Mesodermal cell (in vitro differentiated cells): ENCODE data around the gene RNF152.
A peak's percentile ranks its signal among the peaks of the same experiment; 100 is the strongest.

Experiments used
- H3K27ac ChIP-seq: 2 replicates; pipeline ENCODE4 v1.7.0; 2013; ENCODE audit warnings: mild to moderate bottlenecking, low read depth, low read length, moderate library complexity; ENCODE audit not compliant: severe bottlenecking
- H3K36me3 ChIP-seq: 2 replicates; pipeline ENCODE4 v1.7.1; 2013; ENCODE audit warnings: mild to moderate bottlenecking, low read length, moderate library complexity; ENCODE audit not compliant: control insufficient read depth, insufficient read depth
- H3K4me1 ChIP-seq: one replicate; pipeline ENCODE4 v1.7.1; 2013; ENCODE audit warnings: mild to moderate bottlenecking, low read length; ENCODE audit not compliant: insufficient read depth, control insufficient read depth, poor library complexity, severe bottlenecking
- H3K4me3 ChIP-seq: 2 replicates; pipeline ENCODE4 v1.7.0; 2013; ENCODE audit warnings: low read length, control low read depth, mild to moderate bottlenecking; ENCODE audit not compliant: insufficient read depth, poor library complexity, severe bottlenecking; ENCODE audit errors: extremely low read depth
- H3K9me3 ChIP-seq: 2 replicates; pipeline ENCODE4 v1.7.1; 2013; ENCODE audit warnings: mild to moderate bottlenecking, low read length, moderate library complexity; ENCODE audit not compliant: control insufficient read depth
- WGBS, 2 experiments: methylation state at CpG; one replicate each; pipeline ENCODE4 v1.1.5; 2013; ENCODE audit warnings: missing lambda C conversion rate in 2 of 2; ENCODE audit not compliant: insufficient coverage in 2 of 2; 5-methylcytosine and 5-hydroxymethylcytosine counted together

RNF152 gene

DNA sequence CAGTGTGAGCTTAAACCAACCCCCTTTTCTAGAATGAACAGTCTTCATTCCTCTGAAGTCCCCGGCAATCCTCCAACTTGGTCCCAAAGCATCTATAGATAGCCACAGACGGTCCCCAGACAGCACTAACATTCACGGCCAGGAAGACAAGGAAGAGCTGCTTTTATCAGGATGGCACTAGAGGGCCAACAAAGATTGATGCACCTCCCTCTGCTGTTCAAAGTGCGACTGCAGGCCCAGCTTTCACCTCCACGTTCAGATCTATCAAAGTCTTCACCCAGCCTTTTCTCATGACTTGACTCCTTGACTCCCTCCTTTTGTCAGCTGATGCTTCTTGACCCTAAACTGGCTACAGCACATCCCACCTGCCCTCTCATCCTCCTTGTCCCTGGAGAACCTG, 54.3 kb downstream of the RNF152 start:
- H3K27ac ChIP-seq = no peak overlapping the region
- 93 to 99% methylated on average over 4 to 5 of the region's 5 CpGs for WGBS, 2 experiments

DNA sequence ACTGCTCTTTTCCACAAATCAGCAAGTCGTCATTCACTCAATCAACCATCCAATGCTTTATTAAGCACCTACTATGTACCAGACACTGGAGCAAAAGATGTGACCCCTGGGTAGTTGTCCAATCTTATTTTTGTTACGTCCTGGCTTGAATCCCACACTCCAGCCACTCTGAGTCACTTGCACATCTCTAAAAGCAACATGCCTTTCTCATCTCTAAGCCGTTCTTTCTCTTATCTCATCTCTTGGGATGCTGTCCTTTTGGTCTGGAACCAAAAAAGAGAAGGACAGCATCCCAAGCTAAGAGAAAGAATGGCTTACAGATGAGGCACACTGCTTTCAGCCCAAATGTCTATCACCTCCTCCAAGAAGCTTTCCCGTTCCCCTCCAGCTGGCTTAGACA, 58.8 kb downstream of the RNF152 start:
- H3K4me3 ChIP-seq = no peak overlapping the region
- peaks cover 51% of the 10 kb centered on the region for H3K36me3 ChIP-seq
- H3K27ac ChIP-seq = peak overlapping the region; percentile 63
- H3K4me1 ChIP-seq = peaks cover 35% of the 10 kb centered on the region
- H3K9me3 ChIP-seq = no peaks in the 10 kb centered on the region
- WGBS, 2 experiments = 73 to 80% methylated on average over 3 to 4 of the region's 4 CpGs

More for the DNA sequence above, 54.3 kb downstream of the RNF152 start:
- H3K4me1 ChIP-seq = peaks cover 8% of the 10 kb centered on the region
- no peak overlapping the region for H3K4me3 ChIP-seq
- no peaks in the 10 kb centered on the region for H3K9me3 ChIP-seq
- H3K36me3 ChIP-seq = peaks cover 83% of the 10 kb centered on the region

DNA sequence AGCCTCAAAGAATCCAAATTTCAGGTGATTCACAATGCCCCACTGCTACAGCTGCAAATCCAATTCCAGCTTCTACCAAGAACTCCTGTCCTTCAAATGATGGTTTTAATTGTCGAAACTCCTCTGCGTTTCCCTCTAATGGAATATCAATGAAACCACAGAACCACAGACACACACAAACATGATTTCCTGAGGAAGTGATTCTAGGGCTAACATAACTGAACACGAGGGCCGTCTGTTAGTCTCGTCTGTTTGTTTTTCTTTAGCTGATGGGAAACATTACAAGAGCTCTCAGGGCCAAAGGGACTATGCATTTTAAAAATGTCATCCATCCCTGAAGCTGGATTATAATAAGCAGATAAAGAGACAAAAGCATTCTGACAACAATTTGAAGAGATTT, 59.4 kb downstream of the RNF152 start:
- Histone ChIP-seq H3K27ac (peak overlapping the region; percentile 63), H3K4me3 (no peak overlapping the region), H3K36me3 (peaks cover 45% of the 10 kb centered on the region), H3K9me3 (no peaks in the 10 kb centered on the region), H3K4me1 (peaks cover 37% of the 10 kb centered on the region)
- WGBS, 2 experiments = 69% methylated on average over 2 of the region's 5 CpGs; no CpG with 5 or more reads in 1 of the 2 experiments

DNA sequence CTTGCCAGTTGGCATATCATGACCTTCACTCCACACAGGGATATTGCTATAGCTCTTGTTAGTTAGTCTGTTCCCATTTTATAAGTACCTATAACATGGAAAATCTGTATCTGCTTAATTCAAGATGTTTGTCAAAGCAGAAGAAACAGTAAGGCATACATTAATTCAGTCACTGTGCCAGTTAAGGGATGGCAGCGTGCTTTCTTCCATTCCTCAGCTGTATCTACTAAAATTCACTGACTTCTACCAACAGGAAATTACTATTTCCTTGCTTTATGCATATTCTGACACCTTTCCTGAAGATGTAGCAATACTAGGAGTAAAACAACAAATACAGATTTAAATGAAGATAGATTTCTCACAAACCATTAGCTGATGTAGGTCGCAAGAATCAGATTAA, 59.9 kb downstream of the RNF152 start:
- no peaks in the 10 kb centered on the region for H3K9me3 ChIP-seq
- peak overlapping the region; percentile 63 for H3K27ac ChIP-seq
- H3K4me1 ChIP-seq = peaks cover 42% of the 10 kb centered on the region
- H3K36me3 ChIP-seq = peaks cover 40% of the 10 kb centered on the region
- WGBS, 2 experiments = 88 to 100% methylated on average over 1 of the region's 2 CpGs
- H3K4me3 ChIP-seq = no peak overlapping the region

DNA sequence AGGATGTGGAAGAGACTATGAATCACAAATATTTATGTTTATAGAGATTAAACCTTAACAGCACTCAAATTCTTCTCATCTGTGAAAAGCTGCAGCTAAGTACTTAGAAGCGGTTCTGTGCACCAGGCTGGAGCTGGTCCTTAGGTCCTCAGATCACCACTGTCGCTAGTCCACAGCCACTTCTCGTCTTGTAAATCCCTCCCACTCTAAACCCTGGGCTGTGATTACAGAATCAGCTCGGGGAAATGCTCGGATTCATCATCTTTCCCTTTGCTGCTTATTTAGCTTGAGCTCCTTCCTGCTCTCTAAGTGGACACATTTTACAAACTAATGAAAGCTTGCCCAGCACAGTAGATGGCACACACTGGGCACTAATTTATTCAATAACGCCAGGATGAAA, 61.7 kb downstream of the RNF152 start:
- peaks cover 56% of the 10 kb centered on the region for H3K4me1 ChIP-seq
- H3K4me3 ChIP-seq = no peak overlapping the region
- H3K9me3 ChIP-seq = no peaks in the 10 kb centered on the region
- no peak overlapping the region for H3K27ac ChIP-seq
- peaks cover 33% of the 10 kb centered on the region for H3K36me3 ChIP-seq
- WGBS, 2 experiments = 90 to 97% methylated on average over 5 of the region's 6 CpGs

DNA sequence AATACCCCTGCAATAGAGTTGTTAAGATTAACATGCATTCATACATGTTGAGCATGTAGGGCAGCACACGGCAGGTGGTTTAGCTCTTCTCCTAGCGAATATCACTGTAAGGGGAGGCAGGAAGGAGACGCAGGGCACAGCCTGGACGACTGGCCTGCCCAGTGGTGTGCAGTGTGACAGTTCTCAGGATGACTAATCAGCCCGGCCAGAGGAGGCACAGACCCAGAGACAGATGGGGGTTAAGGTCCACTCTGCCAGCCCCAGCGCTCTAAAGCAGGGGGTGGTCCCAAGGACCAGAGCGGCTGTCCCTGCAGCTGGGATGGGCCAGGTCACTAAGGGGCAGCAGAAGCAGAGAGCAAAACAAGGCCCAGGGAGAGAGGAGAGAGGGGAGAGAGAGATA, 63.7 kb downstream of the RNF152 start:
- peaks cover 60% of the 10 kb centered on the region for H3K4me1 ChIP-seq
- no peak overlapping the region for H3K4me3 ChIP-seq
- WGBS, 2 experiments = 85 to 97% methylated on average over 7 of the region's 7 CpGs
- H3K9me3 ChIP-seq = no peaks in the 10 kb centered on the region
- H3K27ac ChIP-seq = no peak overlapping the region
- peaks cover 32% of the 10 kb centered on the region for H3K36me3 ChIP-seq

DNA sequence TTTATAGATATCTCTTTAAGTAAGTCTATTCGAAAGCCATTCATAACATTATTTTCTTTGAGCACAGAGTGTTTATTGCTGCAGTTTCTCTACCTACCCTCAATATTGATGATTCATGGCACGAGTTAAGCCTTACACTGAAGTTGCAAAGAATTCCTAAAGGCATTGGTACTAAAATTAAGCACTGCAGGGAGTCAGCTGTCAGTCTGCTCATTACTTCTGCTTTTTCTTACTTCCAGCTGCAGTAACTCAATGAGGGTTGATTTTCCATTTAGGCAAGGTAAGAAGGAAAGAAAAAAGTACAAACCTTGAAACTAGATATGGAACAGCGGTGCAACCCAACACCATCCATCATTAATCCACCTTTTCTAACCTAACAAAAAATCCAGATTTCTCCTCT, 65.2 kb downstream of the RNF152 start:
- H3K4me3 ChIP-seq = no peak overlapping the region
- no peak overlapping the region for H3K27ac ChIP-seq
- peaks cover 47% of the 10 kb centered on the region for H3K36me3 ChIP-seq
- peaks cover 47% of the 10 kb centered on the region for H3K4me1 ChIP-seq
- WGBS, 2 experiments = 14 to 33% methylated on average over 1 of the region's 3 CpGs
- H3K9me3 ChIP-seq = no peaks in the 10 kb centered on the region

DNA sequence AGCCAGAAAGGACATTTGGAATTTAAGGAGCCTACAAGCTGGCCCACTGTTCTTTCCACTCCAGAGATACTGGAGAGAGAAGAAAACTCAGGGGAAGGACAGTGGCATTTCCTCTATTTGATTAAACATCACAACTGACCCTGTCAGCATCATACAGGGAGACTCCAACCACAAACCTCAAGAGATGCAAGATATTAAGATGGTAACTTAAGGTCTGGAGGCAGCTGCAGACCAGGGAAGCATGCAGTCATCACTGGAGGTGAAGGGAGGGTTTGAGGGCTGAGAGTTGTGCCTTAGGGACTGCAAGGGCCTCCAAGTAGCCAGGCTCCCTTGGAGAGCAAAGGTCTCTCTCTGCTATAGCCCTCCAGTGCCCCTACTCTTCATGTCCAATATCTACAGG, 67.4 kb downstream of the RNF152 start:
- H3K27ac ChIP-seq = no peak overlapping the region
- H3K4me3 ChIP-seq = no peak overlapping the region
- peaks cover 43% of the 10 kb centered on the region for H3K4me1 ChIP-seq
- no peaks in the 10 kb centered on the region for H3K9me3 ChIP-seq
- H3K36me3 ChIP-seq = peaks cover 62% of the 10 kb centered on the region

DNA sequence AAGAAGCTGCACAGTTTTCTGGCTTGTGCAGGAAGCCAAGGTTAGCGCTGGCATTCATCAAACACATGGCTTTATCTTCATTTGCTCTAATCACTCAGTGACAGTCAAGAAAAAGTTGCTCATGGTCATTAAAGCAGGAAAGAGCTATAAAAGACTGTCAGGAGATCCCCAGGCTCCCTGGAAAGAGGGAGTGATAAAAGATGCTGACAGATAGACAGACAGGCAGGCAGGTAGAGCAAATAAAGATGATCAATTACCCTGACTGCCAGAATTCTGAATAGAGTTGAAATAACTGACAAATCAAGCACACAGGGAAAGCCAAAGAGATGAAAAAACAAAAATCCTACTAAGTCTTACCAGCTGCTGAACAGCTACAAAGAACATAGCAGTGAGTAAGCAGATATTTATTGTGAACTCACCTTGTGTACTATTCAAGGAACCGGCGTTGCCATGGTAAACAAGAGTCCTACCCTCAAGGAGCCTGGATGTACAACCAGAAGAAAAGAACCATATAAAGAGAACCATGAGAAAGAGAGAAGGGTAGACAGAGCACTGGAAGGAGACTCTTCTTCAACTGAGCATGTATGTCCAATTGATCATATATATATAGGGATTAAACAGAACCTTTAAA, 68.0 kb downstream of the RNF152 start:
- no peak overlapping the region for H3K4me3 ChIP-seq
- H3K36me3 ChIP-seq = peaks cover 59% of the 10 kb centered on the region
- WGBS, 2 experiments = 100% methylated on average over 3 of the region's 3 CpGs; no CpG with 5 or more reads in 1 of the 2 experiments

DNA sequence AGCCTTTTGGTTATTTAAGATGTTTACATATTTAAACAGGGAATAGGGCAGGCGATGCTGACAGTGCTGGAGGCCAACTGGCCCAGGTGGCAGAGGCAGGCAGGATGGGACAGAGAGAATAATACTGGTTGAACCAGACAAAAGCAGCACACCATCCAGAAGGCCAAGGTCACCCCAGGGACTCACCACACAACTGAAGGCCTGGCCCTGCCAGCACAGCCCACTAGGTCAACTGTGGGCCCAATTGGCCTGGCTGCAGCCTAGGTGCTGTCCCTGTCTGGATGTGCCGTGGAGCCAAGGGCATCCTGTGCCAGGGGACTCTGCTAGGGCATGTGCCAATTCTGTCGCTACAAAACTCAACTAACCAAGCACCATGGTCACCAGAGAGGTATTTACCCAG, 69.2 kb downstream of the RNF152 start:
- Histone ChIP-seq H3K9me3 (no peaks in the 10 kb centered on the region), H3K27ac (no peak overlapping the region), H3K4me1 (peaks cover 30% of the 10 kb centered on the region), H3K4me3 (no peak overlapping the region), H3K36me3 (peaks cover 54% of the 10 kb centered on the region)
- WGBS, 2 experiments = 100% methylated on average over 1 to 3 of the region's 3 CpGs

More for the DNA sequence above, 68.0 kb downstream of the RNF152 start:
- Histone ChIP-seq H3K4me1 (peaks cover 38% of the 10 kb centered on the region), H3K27ac (peak overlapping the region; percentile 26), H3K9me3 (no peaks in the 10 kb centered on the region)

DNA sequence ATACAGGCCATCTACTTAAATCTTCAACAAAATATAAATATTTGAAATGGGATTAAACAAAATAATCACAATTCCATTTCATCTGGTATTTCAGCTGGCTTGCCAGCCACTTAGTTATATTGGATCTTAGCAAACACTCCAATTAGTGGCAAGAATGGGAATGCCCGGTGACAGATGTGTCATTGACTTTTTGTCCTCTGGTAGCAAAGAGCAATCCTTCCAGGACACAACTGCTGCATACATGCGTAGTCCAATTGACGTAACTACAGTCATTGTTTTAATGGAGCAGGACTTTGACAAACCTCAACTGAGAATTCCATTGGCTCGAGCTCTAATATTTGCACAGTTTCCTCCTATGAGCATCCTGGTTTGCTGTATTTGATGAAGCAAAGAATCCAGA, 69.9 kb downstream of the RNF152 start:
- 92 to 100% methylated on average over 4 of the region's 4 CpGs for WGBS, 2 experiments
- Histone ChIP-seq H3K4me1 (peaks cover 29% of the 10 kb centered on the region), H3K36me3 (peaks cover 58% of the 10 kb centered on the region), H3K27ac (no peak overlapping the region), H3K9me3 (no peaks in the 10 kb centered on the region), H3K4me3 (no peak overlapping the region)
